NCI-H226 (cell line): Measurements from ENCODE around the gene RAMP1.

ENCODE experiments used
- DNase-seq: peaks from one replicate; pipeline ENCODE4 v3.0.0-alpha.2; 2015

The RAMP1 gene

GRCh38 chr2:237877576-237878307, 18.3 kb downstream of the RAMP1 start:
- no peak for DNase-seq

GRCh38 chr2:237878321-237879057, 19.1 kb downstream of the RAMP1 start:
- DNase-seq: no peak

GRCh38 chr2:237879058-237879430, 19.6 kb downstream of the RAMP1 start:
- DNase-seq: no peak

DNA sequence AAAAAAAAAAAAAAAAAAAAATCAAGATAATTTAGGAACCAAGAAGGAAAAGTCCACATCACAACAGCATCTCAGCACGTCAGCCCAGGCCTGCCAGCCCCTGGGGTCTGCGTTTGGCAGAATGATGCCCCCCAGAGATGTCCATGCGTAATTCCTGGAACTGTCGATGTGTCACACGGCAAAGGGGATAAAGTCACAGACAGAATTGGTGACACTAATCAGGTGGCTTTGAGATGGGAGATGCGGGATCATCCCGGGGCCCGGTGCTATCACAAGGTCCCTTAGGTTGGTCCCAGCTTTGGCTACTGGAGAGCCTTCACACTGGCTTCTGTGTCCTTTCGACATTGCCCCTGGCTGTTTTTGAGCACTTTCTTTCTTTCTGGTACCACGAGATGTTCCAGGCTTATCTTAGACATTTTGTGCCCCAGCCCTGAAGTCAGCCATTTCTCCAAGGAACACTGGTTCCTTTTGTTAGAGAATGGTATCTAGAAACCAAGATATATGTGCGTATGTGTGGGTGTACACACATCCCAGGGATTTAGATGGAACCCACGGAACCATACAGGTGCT, 20.7 kb downstream of the RAMP1 start:
- DNase-seq: no peak

DNA sequence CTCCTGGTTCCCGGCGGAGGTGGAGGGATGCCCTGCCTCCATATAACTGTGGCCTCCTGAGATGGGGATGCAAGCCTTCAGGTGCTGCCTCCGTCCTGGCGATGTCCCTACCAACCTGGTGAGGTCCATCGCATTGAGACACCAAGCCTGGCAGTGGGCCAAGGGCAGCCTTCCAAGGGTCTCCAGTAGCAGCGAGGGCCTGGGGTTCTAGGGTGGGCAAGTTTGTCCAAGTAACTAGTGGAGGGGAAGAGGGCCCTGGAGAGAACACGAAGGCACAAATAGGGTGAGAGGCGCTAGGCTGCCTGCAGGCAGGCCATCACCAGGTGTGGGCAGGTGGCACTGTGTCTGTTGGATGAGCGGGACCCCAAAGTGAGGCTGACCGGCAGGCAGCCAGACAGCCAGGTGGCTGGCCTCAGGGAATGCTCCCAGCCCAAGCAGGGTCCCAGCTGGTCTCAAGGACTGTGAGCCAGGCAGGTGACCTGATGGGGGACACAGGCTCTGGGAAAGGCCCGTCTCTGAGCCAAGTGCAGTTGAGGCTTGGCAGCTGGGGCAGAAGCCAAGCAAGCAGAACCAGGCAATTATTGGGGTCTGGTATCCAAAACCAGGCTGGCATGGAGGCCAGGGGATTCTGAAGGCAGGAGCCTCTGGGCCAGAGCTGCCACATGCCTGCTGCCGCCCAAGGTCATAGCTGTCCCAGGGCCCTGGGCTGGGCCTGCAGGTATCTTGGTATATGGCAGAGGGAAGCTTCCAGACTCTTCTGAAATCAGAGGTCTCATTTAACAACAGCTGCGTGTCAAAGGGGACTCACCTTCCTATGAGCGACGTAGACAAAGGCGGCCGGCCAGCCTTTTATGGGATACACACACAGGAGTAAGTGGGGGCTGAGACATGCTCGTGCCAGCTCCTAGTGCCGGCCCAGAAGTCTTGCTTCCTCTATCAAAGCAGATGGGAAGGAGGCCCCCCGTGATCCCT, 23.4 kb downstream of the RAMP1 start:
- DNase-seq: no peak

DNA sequence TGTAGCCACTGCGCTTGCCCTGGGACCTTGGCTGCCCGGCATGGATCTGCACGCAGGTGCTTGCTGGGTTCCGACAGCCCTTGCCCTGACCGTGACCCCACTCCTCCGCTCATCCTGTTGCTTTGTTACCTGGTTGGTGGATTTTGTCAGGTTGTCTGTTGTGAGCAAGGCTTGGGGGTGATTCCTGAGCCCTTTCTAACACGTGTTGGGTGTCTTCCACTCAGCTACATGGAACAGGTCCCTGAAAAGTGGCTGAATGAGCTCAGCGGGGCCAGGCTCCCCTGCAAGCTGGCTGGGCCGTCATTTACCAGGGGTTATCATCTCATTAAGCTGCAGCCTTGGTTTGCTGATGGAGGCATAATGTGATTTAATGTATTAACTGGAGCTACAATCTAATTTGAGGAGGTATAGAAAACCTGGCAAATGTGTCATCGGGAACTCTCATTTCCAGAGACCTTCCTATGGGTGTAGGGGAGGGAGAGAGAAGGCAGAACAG, 24.6 kb downstream of the RAMP1 start:
- DNase-seq: no peak

DNA sequence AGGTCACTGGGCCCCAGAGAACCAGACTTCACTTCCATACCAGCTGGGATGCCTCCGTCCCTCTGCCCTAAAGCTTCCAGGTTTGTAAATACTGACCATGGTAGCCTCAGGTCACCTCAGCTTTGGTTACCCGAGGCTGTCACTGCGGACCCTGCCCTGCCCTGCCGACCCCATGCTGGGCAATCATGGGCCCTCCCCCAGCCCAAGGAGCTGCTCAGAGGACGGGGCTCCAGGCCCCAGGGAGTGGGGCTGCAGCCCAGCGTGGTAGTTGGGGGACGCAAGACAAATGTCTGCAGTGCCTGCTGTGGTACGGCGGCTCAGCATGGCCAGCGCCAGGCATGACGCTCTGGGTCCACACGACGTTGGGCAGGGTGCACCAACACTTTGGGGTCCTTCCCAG, 25.3 kb downstream of the RAMP1 start:
- DNase-seq: no peak

- DNase-seq: no peak
Observed at GRCh38 chr2:237885111-237885930, 25.9 kb downstream of the RAMP1 start.

DNA sequence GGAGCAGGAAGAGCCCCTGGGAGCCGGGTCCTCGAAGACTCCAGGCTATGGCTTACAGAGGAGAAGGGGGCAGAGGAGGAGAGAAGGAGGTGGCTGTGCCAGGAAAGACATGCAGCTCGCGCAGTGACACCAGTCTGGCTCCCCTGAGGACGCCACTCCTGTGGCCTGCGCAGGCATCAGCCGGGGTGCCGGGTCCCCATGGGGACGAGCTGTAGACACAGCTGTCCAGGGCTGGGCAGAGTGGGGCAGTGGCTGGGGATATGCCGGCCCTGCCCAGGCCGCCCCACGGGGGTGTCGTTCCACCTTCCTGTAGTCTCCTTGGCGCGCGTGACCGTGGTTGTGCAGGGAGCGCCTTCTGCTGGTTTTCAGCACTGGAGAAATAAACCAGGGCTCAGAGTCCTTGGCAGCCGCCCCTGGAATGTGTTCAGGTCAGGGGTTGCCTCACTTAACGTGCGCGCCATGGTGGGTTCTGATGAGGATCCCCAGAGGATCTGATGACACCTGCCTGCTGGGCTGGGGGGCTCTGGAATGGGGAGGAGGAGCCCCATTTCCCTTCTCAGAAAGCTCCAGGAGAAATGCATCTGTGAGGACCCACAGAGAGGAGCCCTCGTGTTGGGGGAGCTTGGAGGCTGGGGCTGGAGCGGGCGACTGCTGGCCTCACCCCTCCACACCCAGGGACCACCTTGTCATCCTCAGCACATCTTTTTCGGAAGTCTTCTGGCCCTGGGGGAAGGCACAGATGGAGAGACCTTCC, 26.7 kb downstream of the RAMP1 start:
- no peak for DNase-seq

GRCh38 chr2:237886685-237887481, 27.5 kb downstream of the RAMP1 start:
- no peak for DNase-seq

- no peak for DNase-seq
Observed at GRCh38 chr2:237888389-237888788, 29.0 kb downstream of the RAMP1 start.

DNA sequence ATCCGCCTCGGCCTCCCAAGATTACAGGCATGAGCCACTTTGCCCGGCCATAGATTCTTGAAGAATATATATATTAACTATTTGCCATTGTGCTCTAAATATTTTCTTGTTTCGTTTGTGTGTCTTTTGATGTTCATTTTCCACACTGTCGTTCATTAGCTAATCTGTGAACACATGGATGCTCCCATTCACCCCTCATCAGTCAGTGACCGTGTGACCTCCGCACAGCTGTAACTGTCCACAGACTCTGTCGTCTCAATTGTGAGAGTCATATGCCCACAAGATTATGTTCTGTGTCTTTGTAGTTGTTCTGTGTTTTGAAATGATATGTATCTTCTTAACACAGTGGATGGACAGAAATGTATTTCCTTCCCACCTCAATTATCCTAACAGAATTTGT, 29.6 kb downstream of the RAMP1 start:
- no peak for DNase-seq

DNA sequence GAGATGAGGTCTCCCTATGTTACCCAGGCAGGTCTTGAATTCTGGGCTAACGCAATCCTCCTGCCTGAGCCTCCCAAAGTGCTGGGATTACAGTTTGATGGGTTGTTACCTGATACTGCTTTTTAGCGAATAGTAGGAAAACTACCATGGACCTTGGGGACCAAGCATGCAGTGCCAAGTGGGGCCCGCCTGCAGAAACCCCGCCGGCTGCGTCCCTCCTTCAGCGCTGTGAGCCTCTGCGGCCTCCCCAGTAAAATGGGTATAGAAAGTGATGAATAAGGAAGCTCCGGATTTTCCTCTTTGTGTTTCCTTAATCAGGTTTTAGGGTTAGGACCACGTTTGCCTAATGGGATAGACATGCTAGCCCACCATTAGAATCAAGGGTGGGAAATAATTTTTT, 30.4 kb downstream of the RAMP1 start:
- DNase-seq: no peak

- no peak for DNase-seq
Observed at GRCh38 chr2:237892478-237892877, 33.1 kb downstream of the RAMP1 start.

GRCh38 chr2:237892984-237893595, 33.7 kb downstream of the RAMP1 start:
- no peak for DNase-seq

DNA sequence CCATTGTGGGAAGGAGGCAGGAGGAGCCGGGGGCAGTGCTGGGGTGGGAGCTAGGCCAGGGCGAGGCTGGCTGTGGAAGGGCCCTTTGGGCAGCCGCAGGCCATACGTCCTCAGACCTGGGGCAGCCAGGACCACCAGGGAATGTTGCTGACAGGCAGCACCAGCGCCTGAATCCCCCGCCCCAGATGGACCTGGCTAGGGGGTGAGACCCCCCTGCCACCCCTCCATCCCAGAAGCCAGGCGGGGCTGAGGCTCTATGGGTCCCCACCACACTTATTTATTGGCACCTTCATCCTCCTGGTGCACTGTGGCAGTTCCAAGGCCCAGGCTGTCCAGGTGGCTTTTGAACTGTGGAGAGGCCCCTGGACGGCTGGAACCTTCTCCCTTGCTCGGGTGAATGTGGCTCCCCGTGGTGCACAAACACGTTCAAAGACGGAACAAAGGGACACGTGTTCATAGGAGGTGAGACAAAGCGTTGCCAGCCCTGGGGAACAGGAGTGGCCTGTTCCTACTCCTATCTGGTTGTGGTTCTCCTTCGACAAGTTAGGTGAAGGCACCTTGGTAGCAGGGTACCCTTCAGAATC, 35.1 kb downstream of the RAMP1 start:
- no peak for DNase-seq

- no peak for DNase-seq
Observed at GRCh38 chr2:237894986-237895543, 35.6 kb downstream of the RAMP1 start.

- DNase-seq: no peak
Observed at GRCh38 chr2:237895544-237896506, 36.4 kb downstream of the RAMP1 start.
